Islet of Langerhans (tissue), 1 donor: ENCODE results near the gene PNLIPRP3.

Experiments
- FAIRE-seq: peaks from one replicate; lab custom pipeline; 2011; peaks lifted over from hg19 to GRCh38; lab: Jason Lieb, UNC

PNLIPRP3 gene

GRCh38 chr10:116451711-116452337 is 24.2 kb downstream of the PNLIPRP3 start:
- FAIRE-seq, result no peak

- no peak for FAIRE-seq
Observed at GRCh38 chr10:116452338-116452720, 24.7 kb downstream of the PNLIPRP3 start.

GRCh38 chr10:116457488-116457887 is 29.8 kb downstream of the PNLIPRP3 start:
- FAIRE-seq, result no peak

- no peak for FAIRE-seq
Observed at GRCh38 chr10:116460219-116460618, 32.6 kb downstream of the PNLIPRP3 start.

- no peak for FAIRE-seq
Observed at GRCh38 chr10:116461680-116462079, 34.0 kb downstream of the PNLIPRP3 start.

GRCh38 chr10:116464257-116464656 is 36.6 kb downstream of the PNLIPRP3 start:
- no peak for FAIRE-seq

- FAIRE-seq, result no peak
Observed at GRCh38 chr10:116465546-116465945, 37.9 kb downstream of the PNLIPRP3 start.

GRCh38 chr10:116466715-116467422 is 39.2 kb downstream of the PNLIPRP3 start:
- FAIRE-seq, result no peak

- FAIRE-seq, result no peak
Observed at GRCh38 chr10:116469437-116469836, 41.8 kb downstream of the PNLIPRP3 start.

- no peak for FAIRE-seq
Observed at GRCh38 chr10:116470071-116470470, 42.4 kb downstream of the PNLIPRP3 start.

GRCh38 chr10:116470768-116471415 is 43.2 kb downstream of the PNLIPRP3 start:
- FAIRE-seq, result no peak

GRCh38 chr10:116472891-116473290 is 45.2 kb downstream of the PNLIPRP3 start:
- FAIRE-seq, result no peak

- no peak for FAIRE-seq
Observed at GRCh38 chr10:116475866-116476265, 48.2 kb downstream of the PNLIPRP3 start.

- no peak for FAIRE-seq
Observed at GRCh38 chr10:116476461-116476860, 48.8 kb downstream of the PNLIPRP3 start.

- no peak for FAIRE-seq
Observed at GRCh38 chr10:116477986-116478664, 50.5 kb downstream of the PNLIPRP3 start.

GRCh38 chr10:116486770-116487448 is 59.3 kb downstream of the PNLIPRP3 start:
- FAIRE-seq, result no peak

GRCh38 chr10:116487522-116488430 is 60.1 kb downstream of the PNLIPRP3 start:
- no peak for FAIRE-seq

- no peak for FAIRE-seq
Observed at GRCh38 chr10:116489460-116489859, 61.8 kb downstream of the PNLIPRP3 start.

GRCh38 chr10:116490028-116490662 is 62.5 kb downstream of the PNLIPRP3 start:
- FAIRE-seq, result peak; percentile 95

- no peak for FAIRE-seq
Observed at GRCh38 chr10:116504786-116505185, 77.1 kb downstream of the PNLIPRP3 start.

- no peak for FAIRE-seq
Observed at GRCh38 chr10:116510565-116510964, 82.9 kb downstream of the PNLIPRP3 start.
